NB4 (cell line): Measurements from ENCODE around the gene ADH1A.

Experiments
- POLR2A ChIP-seq: IDR thresholded peaks from 2 replicates; pipeline ENCODE4 v1.6.1; 2011; ENCODE audit warnings: mild to moderate bottlenecking; ENCODE audit not compliant: insufficient read length; ENCODE audit errors: extremely low read depth
- TF ChIP-seq, protein P1 (sequence below): IDR thresholded peaks from one replicate; pipeline ENCODE4 v1.5.1; 2012; ENCODE audit warnings: low read depth, low read length

DNA sequence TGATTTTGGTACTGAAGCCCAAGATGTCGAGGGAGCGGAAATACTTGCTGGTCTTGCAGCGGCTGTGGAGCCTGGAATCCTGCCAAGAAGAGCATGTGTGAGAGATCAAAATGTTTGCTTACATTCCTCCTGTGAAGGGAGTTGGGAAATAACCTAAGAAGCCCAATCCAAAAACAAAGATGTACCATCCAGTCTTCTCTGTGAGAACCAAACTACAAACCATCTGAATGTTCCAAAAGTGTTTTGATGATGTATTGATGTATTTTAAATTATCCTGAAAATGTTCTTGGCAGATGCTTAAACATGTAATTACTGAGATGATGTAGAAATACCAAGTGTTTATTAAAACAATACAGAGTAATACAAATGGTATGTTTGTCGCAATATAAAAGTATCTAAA, 10.1 kb upstream of the ADH1A start:
- TF ChIP-seq, protein P1, sequence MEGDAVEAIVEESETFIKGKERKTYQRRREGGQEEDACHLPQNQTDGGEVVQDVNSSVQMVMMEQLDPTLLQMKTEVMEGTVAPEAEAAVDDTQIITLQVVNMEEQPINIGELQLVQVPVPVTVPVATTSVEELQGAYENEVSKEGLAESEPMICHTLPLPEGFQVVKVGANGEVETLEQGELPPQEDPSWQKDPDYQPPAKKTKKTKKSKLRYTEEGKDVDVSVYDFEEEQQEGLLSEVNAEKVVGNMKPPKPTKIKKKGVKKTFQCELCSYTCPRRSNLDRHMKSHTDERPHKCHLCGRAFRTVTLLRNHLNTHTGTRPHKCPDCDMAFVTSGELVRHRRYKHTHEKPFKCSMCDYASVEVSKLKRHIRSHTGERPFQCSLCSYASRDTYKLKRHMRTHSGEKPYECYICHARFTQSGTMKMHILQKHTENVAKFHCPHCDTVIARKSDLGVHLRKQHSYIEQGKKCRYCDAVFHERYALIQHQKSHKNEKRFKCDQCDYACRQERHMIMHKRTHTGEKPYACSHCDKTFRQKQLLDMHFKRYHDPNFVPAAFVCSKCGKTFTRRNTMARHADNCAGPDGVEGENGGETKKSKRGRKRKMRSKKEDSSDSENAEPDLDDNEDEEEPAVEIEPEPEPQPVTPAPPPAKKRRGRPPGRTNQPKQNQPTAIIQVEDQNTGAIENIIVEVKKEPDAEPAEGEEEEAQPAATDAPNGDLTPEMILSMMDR, result no peak
- no peak for TF ChIP-seq POLR2A
